ENCODE measurements around the gene NLRC5. TPM values are rescaled to one million over a fixed set of nuclear protein-coding genes. Genes with fewer than 3 reads are reported as not detected.
A peak's percentile ranks its signal among the peaks of the same experiment; 100 is the strongest.

NLRC5 gene
- total RNA-seq, 3 donors from 2014 or later (not counting 1 experiment from before 2014, with no cell fraction given), result 320 to 563 (median 535) TPM

DNA sequence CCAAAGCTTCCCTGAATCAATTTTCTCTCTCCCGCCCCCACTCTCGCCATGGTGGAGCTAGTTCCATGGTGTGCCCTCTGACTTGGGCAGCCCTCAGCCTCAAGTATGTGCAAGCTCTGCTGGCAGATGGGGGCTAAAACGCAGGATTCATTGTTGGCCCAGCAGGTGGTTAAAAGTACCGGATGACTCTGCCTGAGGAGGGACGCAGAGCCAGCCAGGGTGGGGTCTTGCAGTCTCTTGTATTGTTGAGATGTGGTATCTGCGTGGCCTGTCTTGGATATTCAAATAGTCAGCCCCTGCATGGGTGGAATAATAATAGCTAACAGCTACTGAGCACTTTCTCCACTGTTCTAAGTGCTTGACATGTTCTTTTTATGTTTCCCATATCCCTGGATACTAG, 66.3 kb downstream of the NLRC5 start:
- no peaks in the 10 kb centered on the region for H3K27me3 Mint-ChIP-seq (ENCODE audit: low read depth in 2 of 2)
- Histone ChIP-seq H3K9me3 (ENCODE audit: control insufficient read depth, insufficient read depth, low read length) (no peaks in the 10 kb centered on the region), H3K4me3 (ENCODE audit: low read length) (no peak overlapping the region), H3K36me3 (ENCODE audit: control insufficient read depth, insufficient read depth, low read length) (peaks cover 76% of the 10 kb centered on the region), H3K27me3 (ENCODE audit: control insufficient read depth, insufficient read depth, low read length) (no peaks in the 10 kb centered on the region), H3K27ac (ENCODE audit: low read length) (no peak overlapping the region), H3K4me1 (ENCODE audit: control insufficient read depth, insufficient read depth, low read length) (no peaks in the 10 kb centered on the region)
- ATAC-seq, result no peak
- H3K4me3 Mint-ChIP-seq, result no peak overlapping the region
- peaks cover 8% of the 10 kb centered on the region for H3K36me3 Mint-ChIP-seq
- H3K27ac Mint-ChIP-seq, result no peak overlapping the region
- intact Hi-C loops (cut with micrococcal nuclease), result no loop called here
- TF ChIP-seq, protein P1, sequence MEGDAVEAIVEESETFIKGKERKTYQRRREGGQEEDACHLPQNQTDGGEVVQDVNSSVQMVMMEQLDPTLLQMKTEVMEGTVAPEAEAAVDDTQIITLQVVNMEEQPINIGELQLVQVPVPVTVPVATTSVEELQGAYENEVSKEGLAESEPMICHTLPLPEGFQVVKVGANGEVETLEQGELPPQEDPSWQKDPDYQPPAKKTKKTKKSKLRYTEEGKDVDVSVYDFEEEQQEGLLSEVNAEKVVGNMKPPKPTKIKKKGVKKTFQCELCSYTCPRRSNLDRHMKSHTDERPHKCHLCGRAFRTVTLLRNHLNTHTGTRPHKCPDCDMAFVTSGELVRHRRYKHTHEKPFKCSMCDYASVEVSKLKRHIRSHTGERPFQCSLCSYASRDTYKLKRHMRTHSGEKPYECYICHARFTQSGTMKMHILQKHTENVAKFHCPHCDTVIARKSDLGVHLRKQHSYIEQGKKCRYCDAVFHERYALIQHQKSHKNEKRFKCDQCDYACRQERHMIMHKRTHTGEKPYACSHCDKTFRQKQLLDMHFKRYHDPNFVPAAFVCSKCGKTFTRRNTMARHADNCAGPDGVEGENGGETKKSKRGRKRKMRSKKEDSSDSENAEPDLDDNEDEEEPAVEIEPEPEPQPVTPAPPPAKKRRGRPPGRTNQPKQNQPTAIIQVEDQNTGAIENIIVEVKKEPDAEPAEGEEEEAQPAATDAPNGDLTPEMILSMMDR (IDR thresholded peaks at IDR 0.05), result no peak
- H3K9me3 Mint-ChIP-seq, result no peaks in the 10 kb centered on the region
- peaks cover 0 to 19% of the 10 kb centered on the region in 2 donors for H3K4me1 Mint-ChIP-seq
- WGBS (ENCODE audit: insufficient coverage), result 98% methylated on average over 6 of the region's 6 CpGs
- DNase-seq, result no peak

- H3K27me3 ChIP-seq (ENCODE audit: control insufficient read depth, insufficient read depth, low read length), result no peaks in the 10 kb centered on the region
- intact Hi-C loops (cut with micrococcal nuclease), result no loop called here
- TF ChIP-seq, protein P1 (IDR thresholded peaks at IDR 0.05), result no peak
- no peak overlapping the region for H3K27ac ChIP-seq (ENCODE audit: low read length)
- peaks cover 74% of the 10 kb centered on the region for H3K36me3 ChIP-seq (ENCODE audit: control insufficient read depth, insufficient read depth, low read length)
- Mint-ChIP-seq H3K27ac (no peak overlapping the region), H3K36me3 (peaks cover 8% of the 10 kb centered on the region), H3K4me1 (peaks cover 0 to 18% of the 10 kb centered on the region in 2 donors), H3K9me3 (no peaks in the 10 kb centered on the region), H3K4me3 (no peak overlapping the region), H3K27me3 (ENCODE audit: low read depth in 2 of 2) (no peaks in the 10 kb centered on the region)
- no peak for DNase-seq
- no peaks in the 10 kb centered on the region for H3K9me3 ChIP-seq (ENCODE audit: control insufficient read depth, insufficient read depth, low read length)
- 91% methylated on average over 9 of the region's 9 CpGs for WGBS (ENCODE audit: insufficient coverage)
- H3K4me1 ChIP-seq (ENCODE audit: control insufficient read depth, insufficient read depth, low read length), result no peaks in the 10 kb centered on the region
- ATAC-seq, result no peak
- H3K4me3 ChIP-seq (ENCODE audit: low read length), result no peak overlapping the region
These were observed 69.0 kb downstream of the NLRC5 start for GRCh38 chr16:57058291-57058861.

- Histone ChIP-seq H3K36me3 (ENCODE audit: control insufficient read depth, insufficient read depth, low read length) (peaks cover 61% of the 10 kb centered on the region), H3K9me3 (ENCODE audit: control insufficient read depth, insufficient read depth, low read length) (no peaks in the 10 kb centered on the region), H3K27ac (ENCODE audit: low read length) (no peak overlapping the region), H3K27me3 (ENCODE audit: control insufficient read depth, insufficient read depth, low read length) (no peaks in the 10 kb centered on the region), H3K4me1 (ENCODE audit: control insufficient read depth, insufficient read depth, low read length) (no peaks in the 10 kb centered on the region), H3K4me3 (ENCODE audit: low read length) (no peak overlapping the region)
- intact Hi-C loops (cut with micrococcal nuclease), result no loop called here
- Mint-ChIP-seq H3K27ac (peak overlapping the region; percentile 15 to 42), H3K27me3 (ENCODE audit: low read depth in 2 of 2) (no peaks in the 10 kb centered on the region), H3K4me3 (no peak overlapping the region), H3K36me3 (peaks cover 8% of the 10 kb centered on the region), H3K4me1 (peaks cover 0 to 18% of the 10 kb centered on the region in 2 donors), H3K9me3 (no peaks in the 10 kb centered on the region)
- ATAC-seq (no peak), DNase-seq (no peak)
- 87% methylated on average over 8 of the region's 9 CpGs for WGBS (ENCODE audit: insufficient coverage)
- TF ChIP-seq, protein P1 (IDR thresholded peaks at IDR 0.05), result no peak
These were observed 71.1 kb downstream of the NLRC5 start for GRCh38 chr16:57060323-57061083.

All from natural killer cell (primary cell).